Osteoblast (primary cell): Measurements from ENCODE around the gene KLRF2. TPM values are rescaled to one million over a fixed set of nuclear protein-coding genes. Genes with fewer than 3 reads are reported as not detected.
"Not testable (repeated sequence)": the region's sequence is repeated elsewhere in the genome, so short reads cannot be mapped to it uniquely, and the experiment has no call there.

Experiments
- DNase-seq: peaks from one replicate; pipeline ENCODE4 v3.0.0; 2011; ENCODE audit warnings: low spot score, mixed read lengths; ENCODE audit not compliant: insufficient read length; ENCODE audit errors: missing footprints
- H2AFZ ChIP-seq: 2 replicates; pipeline ENCODE4 v1.6.0; 2011; ENCODE audit warnings: mild to moderate bottlenecking, low read length
- H3K27ac ChIP-seq: 2 replicates; pipeline ENCODE4 v1.5.1; 2011; ENCODE audit warnings: mild to moderate bottlenecking, low read depth, low read length, moderate library complexity
- H3K27me3 ChIP-seq: 2 replicates; pipeline ENCODE4 v1.6.0; 2012; ENCODE audit warnings: mild to moderate bottlenecking, control low read depth, inconsistent platforms, low read length, moderate library complexity; ENCODE audit not compliant: insufficient read depth
- H3K36me3 ChIP-seq: 2 replicates; pipeline ENCODE4 v1.5.1; 2011; ENCODE audit warnings: mild to moderate bottlenecking, low read length, control low read depth, moderate library complexity; ENCODE audit not compliant: insufficient read depth
- H3K4me1 ChIP-seq: 2 replicates; pipeline ENCODE4 v1.5.1; 2011; ENCODE audit warnings: mild to moderate bottlenecking, low read length, control low read depth, moderate library complexity; ENCODE audit not compliant: insufficient read depth
- H3K4me2 ChIP-seq: 2 replicates; pipeline ENCODE4 v1.6.0; 2011; ENCODE audit warnings: mild to moderate bottlenecking, low read length; ENCODE audit not compliant: insufficient read depth
- H3K4me3 ChIP-seq: fragments of 200-600 bp; sonication (generic); 3 replicates; pipeline ENCODE4 v1.5.1; 2012; ENCODE audit warnings: mild to moderate bottlenecking, low read length, inconsistent platforms; ENCODE audit not compliant: insufficient read depth
- H3K79me2 ChIP-seq: 2 replicates; pipeline ENCODE4 v1.6.0; 2012; ENCODE audit warnings: mild to moderate bottlenecking, low read length, control low read depth, inconsistent platforms; ENCODE audit not compliant: insufficient read depth
- H3K9me3 ChIP-seq: 2 replicates; pipeline ENCODE4 v1.5.1; 2011; ENCODE audit warnings: low read depth, low read length, control low read depth
- H4K20me1 ChIP-seq: 2 replicates; pipeline ENCODE4 v1.6.0; 2012; ENCODE audit warnings: mild to moderate bottlenecking, low read length, control low read depth; ENCODE audit not compliant: insufficient read depth
- total RNA-seq: library from RNA; depleted of rRNA; stranded (reverse); fragments of >200 nt; gene quantifications from 2 replicates; pipeline ENCODE4 v1.2.3, GENCODE V29; 2012
- TF ChIP-seq, protein P1 (sequence below): IDR thresholded peaks from 2 replicates; pipeline ENCODE4 v1.5.1; 2011; ENCODE audit warnings: mild to moderate bottlenecking, low read depth, low read length, moderate library complexity; ENCODE audit errors: extremely low read depth

Gene KLRF2
- total RNA-seq, 1 donor, result not detected

DNA sequence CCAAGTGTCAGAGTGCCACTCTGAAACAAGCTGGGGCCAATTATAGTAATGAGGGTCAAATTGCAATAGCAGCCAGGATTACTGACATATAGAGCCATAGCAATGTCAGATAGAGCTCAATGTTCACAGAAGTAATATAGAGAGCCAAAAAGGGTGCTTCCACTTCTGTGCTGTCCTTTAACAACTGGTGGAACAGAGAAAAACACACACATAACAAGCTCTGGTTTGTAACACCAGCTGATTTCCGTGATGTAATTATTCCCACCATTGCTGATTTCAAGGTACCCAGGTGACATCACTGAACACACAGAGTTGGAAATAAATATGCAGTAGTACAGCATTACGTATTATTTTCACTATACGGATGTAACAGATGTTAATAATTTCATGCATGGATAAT is 9.1 kb upstream of the KLRF2 start:
- Histone ChIP-seq H3K4me3 (no peak overlapping the region), H3K4me2 (no peak overlapping the region), H3K27ac (no peak overlapping the region), H3K79me2 (no peaks in the 10 kb centered on the region), H3K4me1 (peaks cover 7% of the 10 kb centered on the region), H3K27me3 (no peaks in the 10 kb centered on the region), H3K36me3 (no peaks in the 10 kb centered on the region), H2AFZ (no peak overlapping the region), H3K9me3 (no peaks in the 10 kb centered on the region), H4K20me1 (no peaks in the 10 kb centered on the region)
- no peak for DNase-seq
- TF ChIP-seq, protein P1, sequence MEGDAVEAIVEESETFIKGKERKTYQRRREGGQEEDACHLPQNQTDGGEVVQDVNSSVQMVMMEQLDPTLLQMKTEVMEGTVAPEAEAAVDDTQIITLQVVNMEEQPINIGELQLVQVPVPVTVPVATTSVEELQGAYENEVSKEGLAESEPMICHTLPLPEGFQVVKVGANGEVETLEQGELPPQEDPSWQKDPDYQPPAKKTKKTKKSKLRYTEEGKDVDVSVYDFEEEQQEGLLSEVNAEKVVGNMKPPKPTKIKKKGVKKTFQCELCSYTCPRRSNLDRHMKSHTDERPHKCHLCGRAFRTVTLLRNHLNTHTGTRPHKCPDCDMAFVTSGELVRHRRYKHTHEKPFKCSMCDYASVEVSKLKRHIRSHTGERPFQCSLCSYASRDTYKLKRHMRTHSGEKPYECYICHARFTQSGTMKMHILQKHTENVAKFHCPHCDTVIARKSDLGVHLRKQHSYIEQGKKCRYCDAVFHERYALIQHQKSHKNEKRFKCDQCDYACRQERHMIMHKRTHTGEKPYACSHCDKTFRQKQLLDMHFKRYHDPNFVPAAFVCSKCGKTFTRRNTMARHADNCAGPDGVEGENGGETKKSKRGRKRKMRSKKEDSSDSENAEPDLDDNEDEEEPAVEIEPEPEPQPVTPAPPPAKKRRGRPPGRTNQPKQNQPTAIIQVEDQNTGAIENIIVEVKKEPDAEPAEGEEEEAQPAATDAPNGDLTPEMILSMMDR, result no peak

DNA sequence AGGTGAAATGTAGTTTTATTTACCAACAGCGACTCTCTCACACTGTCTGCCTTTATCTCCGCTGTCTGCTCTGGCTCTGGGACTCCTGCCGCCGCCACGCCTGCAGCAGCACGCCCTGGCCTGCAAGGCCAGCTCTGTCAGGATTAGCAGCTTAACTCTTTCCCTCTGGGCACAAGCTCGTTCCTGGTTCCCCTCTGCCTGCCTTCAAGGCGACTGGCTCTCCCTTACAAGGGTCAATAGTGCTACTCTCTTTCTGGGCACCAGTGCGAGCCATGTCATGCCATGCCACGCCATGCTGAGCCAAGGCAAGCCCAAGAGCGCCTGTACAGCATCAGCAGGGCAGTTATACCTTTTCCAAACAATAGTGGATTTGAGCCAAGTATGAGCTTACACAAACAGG is 8.5 kb upstream of the KLRF2 start:
- H3K79me2 ChIP-seq, result no peaks in the 10 kb centered on the region
- no peak overlapping the region for H2AFZ ChIP-seq
- H3K27me3 ChIP-seq, result no peaks in the 10 kb centered on the region
- TF ChIP-seq, protein P1, result no peak
- no peak for DNase-seq
- no peaks in the 10 kb centered on the region for H4K20me1 ChIP-seq
- no peak overlapping the region for H3K27ac ChIP-seq
- H3K36me3 ChIP-seq, result no peaks in the 10 kb centered on the region
- peaks cover 7% of the 10 kb centered on the region for H3K4me1 ChIP-seq
- H3K4me3 ChIP-seq, result no peak overlapping the region
- H3K9me3 ChIP-seq, result no peaks in the 10 kb centered on the region
- H3K4me2 ChIP-seq, result no peak overlapping the region

- not testable (repeated sequence) for H3K36me3 ChIP-seq, H4K20me1 ChIP-seq, H3K27me3 ChIP-seq, H3K4me2 ChIP-seq, H3K9me3 ChIP-seq, H2AFZ ChIP-seq, H3K4me1 ChIP-seq, H3K79me2 ChIP-seq, H3K27ac ChIP-seq, DNase-seq, H3K4me3 ChIP-seq
Measured at GRCh38 chr12:9876120-9876519, 5.2 kb upstream of the KLRF2 start.

GRCh38 chr12:9880532-9881078 is 684 bp upstream of the KLRF2 start:
- Histone ChIP-seq H3K4me2 (no peak overlapping the region), H3K36me3 (no peaks in the 10 kb centered on the region), H3K9me3 (no peaks in the 10 kb centered on the region), H3K27ac (no peak overlapping the region), H3K4me3 (no peak overlapping the region), H3K27me3 (no peaks in the 10 kb centered on the region), H2AFZ (no peak overlapping the region), H4K20me1 (no peaks in the 10 kb centered on the region), H3K4me1 (no peaks in the 10 kb centered on the region), H3K79me2 (no peaks in the 10 kb centered on the region)
- no peak for DNase-seq
- TF ChIP-seq, protein P1, result no peak
